HG03064 (cell line): ENCODE measurements around the gene ZNF793.

Experiments used
- ATAC-seq: cut with Tn5 transposase; IDR thresholded peaks from one replicate; pipeline ENCODE4 v1.9.1; 2021; ENCODE audit warnings: low read depth; ENCODE audit not compliant: unreplicated experiment

ZNF793 gene

DNA sequence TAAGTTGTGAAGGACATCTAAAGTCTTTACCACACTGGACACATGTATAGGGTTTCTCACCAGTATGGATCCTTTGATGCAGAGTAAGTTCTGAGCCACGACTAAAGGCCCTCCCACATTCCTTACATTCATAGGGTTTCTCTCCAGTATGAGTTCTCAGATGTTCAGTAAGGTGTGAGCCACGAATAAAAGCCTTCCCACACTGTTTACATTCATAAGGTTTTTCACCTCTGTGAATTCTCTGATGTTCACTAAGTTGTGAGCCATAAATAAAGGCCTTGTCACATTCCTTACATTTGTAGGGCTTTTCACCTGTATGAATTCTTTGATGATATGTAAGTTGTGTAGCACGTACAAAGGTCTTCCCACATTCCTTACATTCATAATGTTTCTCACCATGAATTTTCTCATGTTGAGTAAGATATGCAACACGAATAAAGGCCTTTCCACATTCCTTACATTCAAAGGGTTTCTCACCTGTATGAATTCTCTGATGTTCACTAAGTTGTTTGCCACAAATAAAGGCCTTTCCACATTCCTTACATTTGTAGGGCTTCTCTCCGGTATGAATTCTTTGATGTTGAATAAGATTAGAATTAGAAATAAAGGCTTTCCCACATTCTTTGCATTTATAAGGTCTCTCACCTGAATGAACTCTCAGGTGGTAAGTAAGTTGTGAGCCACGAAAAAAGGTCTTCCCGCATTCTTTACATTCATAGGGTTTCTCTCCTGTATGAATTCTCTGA lies 58.1 kb downstream of the ZNF793 start:
- ATAC-seq = no peak

DNA sequence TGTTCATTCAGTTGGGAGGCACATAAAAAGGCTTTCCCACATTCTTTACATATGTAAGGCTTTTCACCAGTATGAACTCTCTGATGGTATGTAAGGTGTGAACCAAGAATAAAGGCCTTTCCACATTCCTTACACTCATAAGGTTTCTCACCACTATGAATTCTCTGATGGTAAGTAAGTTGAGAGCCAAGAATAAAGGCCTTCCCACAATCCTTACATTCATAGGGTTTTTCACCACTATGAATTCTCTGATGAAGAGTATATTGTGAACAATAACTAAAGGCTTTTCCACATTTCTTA lies 58.6 kb downstream of the ZNF793 start:
- no peak for ATAC-seq

GRCh38 chr19:37572203-37572602 lies 65.5 kb downstream of the ZNF793 start:
- ATAC-seq = no peak

- no peak for ATAC-seq
Measured at GRCh38 chr19:37583340-37583739, 76.6 kb downstream of the ZNF793 start.
